Measurements from ENCODE around the gene TXNL4B.
"Not testable (repeated sequence)": the region's sequence is repeated elsewhere in the genome, so short reads cannot be mapped to it uniquely, and the experiment has no call there.

TXNL4B gene

DNA sequence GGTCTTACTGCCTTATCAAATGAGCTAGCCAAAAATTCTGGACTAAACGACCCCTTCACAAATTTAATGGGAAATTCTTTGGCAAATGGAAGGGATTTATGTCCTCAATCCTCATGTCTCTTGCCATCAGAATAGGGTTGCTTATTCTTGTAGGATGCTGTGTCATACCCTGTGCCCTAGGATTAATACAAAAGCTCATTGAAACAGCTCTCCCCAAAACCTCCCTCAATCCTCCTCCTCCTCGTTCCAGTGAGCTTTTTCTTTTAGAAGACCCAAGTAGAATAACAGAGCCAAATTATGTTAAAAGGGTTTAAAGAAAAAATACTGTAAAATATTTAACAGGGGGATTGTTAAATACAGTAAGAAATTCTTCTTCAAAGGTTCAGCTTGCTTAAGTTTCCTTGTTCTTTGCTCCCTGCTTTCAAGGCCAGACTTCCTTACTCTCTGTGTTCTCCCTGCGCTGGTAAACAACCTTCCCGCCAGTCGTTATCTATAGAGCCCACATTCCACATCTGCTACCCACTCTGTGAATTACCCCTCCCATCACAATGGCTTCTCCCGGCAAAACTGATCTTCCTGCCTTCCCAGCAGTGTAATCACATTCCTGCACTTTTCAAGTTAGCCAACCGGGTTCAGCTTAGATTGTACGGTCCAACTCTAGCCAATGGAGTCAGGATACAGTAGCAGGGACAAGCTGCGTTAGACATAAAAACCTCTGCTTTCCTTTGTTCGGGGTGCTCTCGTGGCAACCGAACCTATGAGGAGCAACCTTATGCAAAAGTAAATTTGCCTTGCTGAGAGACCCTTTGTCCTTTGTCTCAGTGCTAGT lies 20.7 kb downstream of the TXNL4B start:
- peak; percentile 42 for DNase-seq

DNA sequence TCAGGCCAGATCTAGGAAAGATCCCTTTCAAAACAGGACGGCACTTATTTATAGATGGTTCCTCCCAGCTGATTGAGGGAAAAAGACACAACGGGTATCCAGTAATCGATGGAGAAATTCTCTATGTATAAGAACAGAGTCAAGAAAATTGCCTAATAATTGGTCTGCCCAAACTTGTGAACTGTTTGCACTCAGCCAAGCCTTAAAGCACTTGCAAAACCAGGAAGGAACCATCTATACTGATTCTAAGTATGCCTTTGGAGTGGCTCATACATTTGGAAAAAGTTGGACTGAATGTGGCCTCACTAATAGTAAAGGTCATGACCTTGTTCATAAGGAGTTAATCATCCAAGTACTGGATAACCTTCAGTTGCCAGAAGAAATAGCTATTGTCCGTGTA lies 24.5 kb downstream of the TXNL4B start:
- DNase-seq, result no peak

DNA sequence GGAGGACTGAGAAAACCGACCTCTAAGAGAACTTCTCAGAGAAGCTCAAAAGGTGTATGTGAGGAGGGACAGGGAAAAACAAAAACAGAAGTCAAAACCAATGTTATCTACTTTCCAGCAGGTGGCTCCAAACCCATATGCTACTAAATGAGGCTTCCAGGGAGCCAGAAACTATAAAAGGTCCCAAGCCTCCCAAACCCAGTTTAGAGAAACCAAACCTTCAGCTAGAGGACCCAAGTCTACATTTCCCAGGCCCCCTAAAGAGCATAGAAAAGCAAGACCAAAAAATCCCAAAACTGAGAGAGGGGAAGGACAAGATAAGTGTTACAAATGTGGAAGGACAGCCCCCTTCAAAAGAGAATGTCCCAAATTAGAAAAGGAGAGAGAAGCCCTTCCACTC lies 26.7 kb downstream of the TXNL4B start:
- DNase-seq, result peak; percentile 20

DNA sequence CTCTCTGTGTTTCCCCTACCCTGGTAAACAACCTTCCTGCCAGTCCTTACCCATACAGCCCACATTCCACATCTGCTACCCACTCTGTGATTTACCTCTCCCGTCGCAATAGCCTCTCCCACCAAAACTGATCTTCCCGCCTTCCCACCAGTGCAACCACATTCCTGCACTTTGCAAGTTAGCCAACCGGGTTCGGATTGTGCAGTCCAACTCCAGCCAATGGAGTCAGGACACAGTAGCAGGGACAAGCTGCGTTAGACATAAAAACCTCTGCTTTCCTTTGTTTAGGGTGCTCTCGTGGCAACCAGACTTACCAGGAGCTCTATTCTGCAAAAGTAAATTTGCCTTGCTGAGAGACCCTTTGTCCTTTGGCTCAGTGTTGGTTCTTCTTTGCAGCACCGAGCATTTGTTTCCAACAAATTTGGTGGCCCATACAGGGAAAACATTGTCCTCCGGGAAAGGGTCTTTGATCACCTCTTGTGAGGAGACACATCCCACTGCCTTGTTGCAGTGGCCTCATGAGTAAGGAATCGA lies 29.0 kb downstream of the TXNL4B start:
- no peak for DNase-seq

DNA sequence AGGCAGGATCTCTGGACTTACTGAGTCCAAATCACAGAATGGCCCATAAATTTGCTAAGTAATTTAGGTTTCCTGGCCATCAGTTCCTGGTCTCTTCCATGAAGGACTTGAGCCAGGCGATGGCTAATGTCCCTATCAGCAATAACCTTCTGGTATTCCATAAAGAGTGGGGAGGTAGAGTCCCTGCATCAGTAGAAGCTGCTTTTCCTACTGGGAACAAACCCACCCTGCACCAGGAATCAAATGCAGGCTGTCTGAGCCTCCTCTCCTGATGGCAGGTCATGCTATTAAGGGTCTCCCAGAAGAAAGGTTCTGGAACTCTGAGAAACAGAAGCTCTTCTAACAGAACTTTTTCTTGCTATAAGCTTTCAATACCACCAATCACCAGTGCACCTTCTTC lies 31.9 kb downstream of the TXNL4B start:
- no peak for DNase-seq

DNA sequence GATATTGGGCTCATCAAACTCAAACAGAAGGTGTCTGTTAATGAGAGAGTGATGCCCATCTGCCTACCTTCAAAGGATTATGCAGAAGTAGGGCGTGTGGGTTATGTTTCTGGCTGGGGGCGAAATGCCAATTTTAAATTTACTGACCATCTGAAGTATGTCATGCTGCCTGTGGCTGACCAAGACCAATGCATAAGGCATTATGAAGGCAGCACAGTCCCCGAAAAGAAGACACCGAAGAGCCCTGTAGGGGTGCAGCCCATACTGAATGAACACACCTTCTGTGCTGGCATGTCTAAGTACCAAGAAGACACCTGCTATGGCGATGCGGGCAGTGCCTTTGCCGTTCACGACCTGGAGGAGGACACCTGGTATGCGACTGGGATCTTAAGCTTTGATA lies 33.0 kb downstream of the TXNL4B start:
- no peak for DNase-seq

DNA sequence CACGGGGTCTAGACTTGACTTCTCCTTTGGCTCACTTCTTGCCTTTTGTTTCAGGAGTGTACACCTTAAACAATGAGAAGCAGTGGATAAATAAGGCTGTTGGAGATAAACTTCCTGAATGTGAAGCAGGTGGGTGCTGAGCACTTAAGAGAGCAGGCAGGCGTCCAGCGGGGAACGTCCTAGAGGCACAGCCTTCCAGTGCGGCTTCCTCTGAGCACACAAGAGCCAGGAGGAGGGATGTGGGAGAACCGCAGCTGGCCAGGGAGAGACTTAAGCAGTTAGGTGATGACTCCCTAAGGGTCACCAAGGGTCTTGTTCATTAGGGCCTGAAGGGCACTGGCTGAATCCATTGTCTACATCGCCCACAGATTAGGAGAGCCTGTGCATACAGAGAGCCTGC lies 34.4 kb downstream of the TXNL4B start:
- DNase-seq, result not testable (repeated sequence)

DNA sequence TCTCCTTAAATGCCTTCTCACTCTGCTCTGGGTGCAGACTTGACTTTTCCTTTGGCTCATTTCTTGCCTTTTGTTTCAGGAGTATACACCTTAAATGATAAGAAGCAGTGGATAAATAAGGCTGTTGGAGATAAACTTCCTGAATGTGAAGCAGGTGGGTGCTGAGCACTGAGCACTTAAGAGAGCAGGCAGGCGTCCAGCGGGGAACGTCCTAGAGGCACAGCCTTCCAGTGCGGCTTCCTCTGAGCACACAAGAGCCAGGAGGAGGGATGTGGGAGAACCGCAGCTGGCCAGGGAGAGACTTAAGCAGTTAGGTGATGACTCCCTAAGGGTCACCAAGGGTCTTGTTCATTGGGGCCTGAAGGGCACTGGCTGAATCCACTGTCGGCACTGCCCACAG lies 36.1 kb downstream of the TXNL4B start:
- DNase-seq, result not testable (repeated sequence)

DNA sequence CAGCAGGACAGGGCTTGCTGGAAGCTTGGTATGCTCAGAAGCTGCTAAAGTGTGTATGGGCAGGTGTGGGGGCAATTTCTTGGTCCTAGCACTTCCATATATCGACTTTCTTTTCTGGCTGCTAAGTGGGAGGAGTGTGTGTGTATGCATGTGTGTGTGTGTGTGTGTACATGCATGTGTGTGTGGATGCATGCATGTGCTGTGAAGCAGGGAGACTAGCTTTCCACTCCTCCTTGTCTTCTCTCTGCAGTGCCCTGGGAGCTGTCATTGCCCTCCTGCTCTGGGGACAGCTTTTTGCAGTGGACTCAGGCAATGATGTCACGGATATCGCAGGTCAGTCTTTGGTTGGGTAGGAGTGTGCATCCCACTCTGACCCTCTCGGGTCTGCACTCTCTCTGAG lies 37.5 kb downstream of the TXNL4B start:
- DNase-seq, result peak; percentile 12

DNA sequence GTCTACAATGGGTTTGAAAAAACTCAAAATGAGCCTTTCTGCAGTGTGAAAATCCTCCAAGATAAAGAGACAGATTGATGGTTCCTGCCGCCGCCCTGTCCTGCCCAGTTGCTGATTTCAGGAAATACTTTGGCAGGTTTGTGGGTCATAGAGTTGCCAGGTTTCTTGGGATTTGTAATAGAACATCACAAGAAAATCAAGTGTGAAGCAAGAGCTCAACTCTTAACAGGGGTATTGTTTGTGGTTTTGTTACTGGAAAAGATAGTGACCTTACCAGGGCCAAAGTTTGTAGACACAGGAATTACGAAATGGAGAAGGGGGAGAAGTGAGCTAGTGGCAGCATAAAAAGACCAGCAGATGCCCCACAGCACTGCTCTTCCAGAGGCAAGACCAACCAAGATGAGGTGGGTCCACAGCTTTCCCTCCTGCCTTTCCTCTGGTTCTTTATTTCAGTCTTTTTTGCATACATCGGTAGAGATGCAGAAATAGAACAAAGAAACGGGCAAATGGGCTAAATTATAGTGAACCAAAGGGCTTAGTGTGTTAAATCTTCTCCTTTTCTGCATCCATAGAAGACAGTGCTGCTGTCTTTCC lies 39.1 kb downstream of the TXNL4B start, which contains the start of gene HP:
Gene HP (plus strand): TSS at position 252 of the 594 bp plus-strand sequence. CDS start 148 bp downstream, at position 400.
- DNase-seq, result not testable (repeated sequence)

DNA sequence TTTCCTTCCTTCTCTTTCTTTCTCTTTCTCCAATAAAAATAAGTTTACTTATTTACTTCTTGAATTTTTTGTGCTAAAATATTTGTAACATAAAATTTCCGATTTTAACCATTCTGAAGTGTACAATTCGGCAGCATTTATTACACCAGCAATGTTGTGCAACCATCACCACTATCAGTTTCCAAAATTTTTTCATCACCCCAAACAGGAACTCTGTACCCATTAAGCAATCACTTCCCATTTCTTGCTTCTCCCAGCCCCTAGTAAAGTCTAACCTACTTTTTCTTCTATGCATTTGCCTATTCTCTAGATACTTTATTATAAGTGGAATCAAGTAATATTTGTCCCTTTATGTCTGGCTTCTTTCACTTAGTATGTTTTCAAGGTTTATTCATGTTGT lies 41.6 kb downstream of the TXNL4B start:
- no peak for DNase-seq

DNA sequence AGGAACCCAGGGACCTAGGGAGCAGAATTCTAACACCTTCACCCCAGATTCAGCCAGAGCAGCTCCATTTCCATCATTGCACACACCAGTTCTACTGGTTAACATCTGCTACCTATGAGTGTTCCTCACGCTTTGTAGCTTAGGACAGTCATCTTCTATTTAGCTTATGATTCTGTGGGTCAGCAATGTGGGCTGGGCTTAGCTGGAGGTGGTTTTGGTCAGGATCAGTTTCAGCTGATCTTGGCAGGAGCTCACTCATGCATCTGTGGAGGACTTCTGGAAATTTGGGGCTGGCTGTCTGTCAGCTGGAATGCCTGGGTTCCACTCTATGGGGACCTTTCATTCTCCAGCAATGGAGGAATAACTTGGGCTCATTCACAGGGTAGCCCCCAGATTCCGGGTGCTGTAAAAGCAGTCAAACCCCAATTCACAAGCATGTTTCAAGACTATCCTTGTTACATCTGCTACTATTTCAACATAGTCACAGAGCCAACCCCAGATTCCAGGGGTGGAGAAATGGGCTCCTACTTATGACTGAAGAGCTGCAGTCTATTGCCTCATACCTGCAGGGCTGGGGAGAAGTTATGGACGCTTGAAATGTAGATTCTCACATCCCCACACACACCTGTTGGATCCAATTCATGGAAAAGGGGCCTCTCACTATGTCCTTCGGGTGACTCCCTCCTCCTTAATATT lies 42.5 kb downstream of the TXNL4B start:
- DNase-seq, result no peak

DNA sequence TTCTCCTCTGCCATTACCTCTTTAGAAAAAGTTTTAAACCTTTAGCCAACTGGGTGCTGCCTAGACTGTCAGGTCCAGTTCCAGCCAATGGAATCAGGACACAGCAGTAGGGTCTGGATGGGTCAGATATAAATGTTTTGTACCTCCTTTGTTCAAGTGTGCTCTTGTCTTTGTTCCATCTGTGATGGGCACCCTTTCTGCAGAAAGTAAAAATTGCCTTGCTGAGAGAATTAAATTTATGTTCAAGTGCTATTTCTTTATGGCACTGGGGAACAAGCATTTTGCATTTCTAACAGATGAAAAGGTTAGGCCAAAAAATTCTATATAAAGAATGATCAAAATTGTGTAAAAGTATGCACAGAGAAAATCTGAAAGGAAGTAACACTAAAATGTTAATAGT lies 44.3 kb downstream of the TXNL4B start:
- no peak for DNase-seq

DNA sequence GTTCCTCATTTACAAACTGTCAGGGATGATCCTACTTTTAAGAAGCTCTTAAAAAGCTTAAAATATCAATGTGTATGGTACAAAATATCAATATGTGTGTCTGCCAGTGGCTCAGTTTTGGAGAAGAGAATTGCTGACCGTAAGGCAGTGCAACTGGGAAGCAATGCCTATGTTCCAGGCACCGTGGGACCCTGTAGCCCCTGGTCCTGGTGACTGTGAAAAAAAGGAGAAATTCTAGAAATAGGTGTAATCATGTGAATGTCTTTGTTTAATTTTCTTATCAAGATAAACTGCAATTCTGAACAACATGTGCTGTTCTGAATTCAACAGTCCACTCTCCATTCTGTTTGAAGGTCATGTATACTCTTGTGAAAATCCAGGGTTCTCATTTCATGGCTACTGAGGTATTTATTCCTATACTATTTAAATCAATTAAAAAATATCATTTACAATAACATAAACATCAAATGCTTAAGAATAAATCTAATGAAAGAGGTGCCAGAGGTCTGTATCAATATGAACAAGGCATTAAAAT lies 48.5 kb downstream of the TXNL4B start:
- no peak for DNase-seq

DNA sequence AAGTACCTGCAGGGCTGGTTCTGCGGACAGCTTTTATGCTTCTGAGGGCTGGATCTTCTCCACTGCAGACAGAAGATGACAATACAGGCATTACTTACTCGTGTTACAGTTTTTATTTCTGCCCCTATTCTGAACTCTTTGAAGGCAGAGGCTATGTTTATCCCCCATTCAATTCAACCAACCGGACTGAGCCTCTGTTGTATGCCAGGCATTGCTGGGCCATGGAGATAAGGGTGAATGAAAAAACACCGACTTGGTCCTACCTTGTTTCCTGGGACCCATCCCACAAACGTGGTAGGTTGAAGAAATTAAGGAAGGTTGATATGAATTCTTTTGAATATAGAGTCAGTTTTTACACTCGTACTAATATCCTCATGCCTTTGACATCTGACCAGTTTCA lies 49.1 kb downstream of the TXNL4B start:
- DNase-seq, result no peak

DNA sequence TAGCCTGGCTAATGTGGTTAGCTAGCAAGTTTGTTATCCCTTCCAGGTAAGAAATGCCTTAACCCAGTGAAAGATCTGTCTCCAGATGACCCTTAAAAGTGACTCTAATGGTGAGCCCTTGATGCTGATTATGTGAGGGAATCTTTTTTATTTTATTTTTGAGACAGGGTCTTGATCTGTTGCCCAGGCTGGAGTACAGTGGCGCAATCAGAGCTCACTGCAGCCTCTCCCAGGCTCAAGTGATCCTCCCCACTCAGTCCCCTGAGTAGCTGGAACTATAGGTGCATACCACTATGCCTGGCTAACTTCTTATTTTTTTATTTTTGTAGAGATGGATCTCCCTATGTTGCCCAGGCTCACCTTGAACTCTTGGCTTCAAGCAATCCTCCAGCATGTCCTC lies 49.9 kb downstream of the TXNL4B start:
- DNase-seq, result no peak

DNA sequence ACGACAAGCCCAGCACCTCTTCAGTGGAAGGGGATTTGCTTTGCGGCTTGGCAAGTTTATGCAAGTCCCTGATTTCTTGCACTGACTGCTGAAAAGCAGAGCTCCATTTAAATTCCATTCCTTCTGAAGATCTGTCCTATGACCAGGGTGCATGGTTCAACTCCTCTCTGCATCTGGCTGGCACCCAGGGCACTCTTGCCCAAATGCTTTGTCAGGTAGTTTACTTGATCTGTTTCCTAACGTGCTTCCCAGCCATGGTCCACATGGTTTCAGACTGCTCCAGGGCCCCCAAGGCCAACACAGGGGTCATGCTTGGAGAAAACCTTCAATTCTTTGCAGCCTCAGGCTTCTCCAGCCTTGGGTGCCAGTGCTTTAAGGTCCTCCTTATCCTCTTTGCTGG lies 50.4 kb downstream of the TXNL4B start:
- DNase-seq, result no peak

DNA sequence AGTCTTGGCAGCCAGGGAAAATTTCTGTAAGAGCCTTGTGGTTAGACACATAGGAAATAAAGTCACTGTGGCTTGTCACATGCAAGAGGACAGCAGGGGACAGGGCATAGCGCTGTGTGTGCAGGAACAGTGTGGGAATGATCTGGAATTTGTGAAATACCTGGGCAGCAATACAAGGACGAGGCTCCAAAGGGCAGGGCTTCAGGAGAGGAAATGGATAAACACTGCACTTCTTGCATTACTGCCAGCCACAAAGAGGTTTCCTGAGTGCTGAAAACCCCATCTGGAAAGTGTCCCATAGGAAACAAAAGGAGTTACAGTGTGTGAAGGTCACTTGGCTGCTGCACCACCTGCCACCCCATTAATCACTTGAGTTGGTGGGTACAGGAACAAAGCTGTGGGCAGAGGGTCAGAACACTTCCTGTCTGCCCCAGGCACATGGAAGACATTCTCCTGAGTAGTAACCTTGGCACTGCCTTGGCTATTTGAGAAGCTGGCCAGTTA lies 51.2 kb downstream of the TXNL4B start:
- DNase-seq, result no peak

DNA sequence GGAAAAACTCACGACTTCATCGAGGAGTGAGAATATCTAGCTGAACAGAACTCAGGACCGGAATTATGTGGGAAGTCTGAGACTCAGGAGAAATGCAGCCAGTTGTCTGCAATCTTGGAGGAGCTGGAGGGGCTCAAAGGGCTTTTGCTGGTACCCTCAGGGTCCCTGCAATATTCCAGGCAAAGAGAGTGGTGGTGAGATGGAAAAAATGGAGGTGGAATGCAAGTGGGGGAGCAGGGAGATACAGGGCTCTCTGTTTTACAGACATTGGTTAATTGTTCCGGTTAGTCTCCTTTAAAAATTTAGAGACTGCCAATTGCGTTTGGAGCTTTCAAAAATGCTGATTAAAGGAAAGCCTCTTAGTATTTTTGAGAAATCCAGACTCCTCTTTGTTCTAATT lies 57.3 kb downstream of the TXNL4B start:
- DNase-seq, result no peak
